Naive thymus-derived CD4-positive, alpha-beta T cell (primary cell): ENCODE data around the gene AKAP13. TPM values are rescaled to one million over a fixed set of nuclear protein-coding genes. Genes with fewer than 3 reads are reported as not detected.

Experiments
- ATAC-seq: fragments of 150-1000 bp; cut with Tn5 transposase; 2 replicates; pipeline ENCODE4 v1.10.0; 2021; ENCODE audit warnings: mild to moderate bottlenecking, moderate library complexity
- CTCF ChIA-PET: fragments of 350-600 bp; sonication (Branson Sonifier 250); formaldehyde crosslinking; loops from one replicate; lab custom pipeline; 2021; ENCODE audit warnings: antibody characterized with exemption; lab: Charles Lee
- POLR2A ChIA-PET: fragments of 350-600 bp; sonication (Branson Sonifier 250); formaldehyde crosslinking; loops from one replicate; lab custom pipeline; 2021; ENCODE audit warnings: antibody characterized with exemption, inconsistent platforms; lab: Charles Lee
- DNase-seq, 9 donors: peaks; one replicate each; pipeline versions ENCODE4 v3.0.0 to v3.0.0-alpha.2; 2020 to 2022; ENCODE audit warnings: mixed read lengths in 1 of 9
- H3K27ac ChIP-seq: one replicate; pipeline ENCODE4 v1.7.0; 2013; ENCODE audit warnings: mild to moderate bottlenecking, low read depth, low read length, moderate library complexity
- H3K27me3 ChIP-seq, 2 donors: one replicate each; pipeline ENCODE4 v1.7.0; 2013; ENCODE audit warnings: low read length in 2 of 2, mild to moderate bottlenecking in 2 of 2, moderate library complexity in 2 of 2; ENCODE audit not compliant: control insufficient read depth in 2 of 2, insufficient read depth in 2 of 2
- H3K36me3 ChIP-seq, 3 experiments: 1 replicate in 2 of 3; 2 replicates in 1 of 3; pipeline ENCODE4 v1.7.0; 2013; ENCODE audit warnings: low read length in 3 of 3, mild to moderate bottlenecking in 3 of 3, moderate library complexity in 1 of 3; ENCODE audit not compliant: insufficient read depth in 3 of 3, control insufficient read depth in 2 of 3
- H3K4me1 ChIP-seq, 2 donors: one replicate each; pipeline ENCODE4 v1.7.0; 2013; ENCODE audit warnings: low read length in 2 of 2, mild to moderate bottlenecking in 2 of 2, moderate library complexity in 1 of 2; ENCODE audit not compliant: control insufficient read depth in 2 of 2, insufficient read depth in 2 of 2
- H3K4me3 ChIP-seq: 2 replicates; pipeline ENCODE4 v1.7.0; 2013; ENCODE audit warnings: mild to moderate bottlenecking, low read length
- H3K9me3 ChIP-seq, 3 experiments: 1 replicate in 2 of 3; 2 replicates in 1 of 3; pipeline ENCODE4 v1.7.0; 2013; ENCODE audit warnings: low read length in 3 of 3; ENCODE audit not compliant: control insufficient read depth in 2 of 3
- H3K27ac Mint-ChIP-seq, 9 donors: one replicate each; pipeline ENCODE4 v1.8.0; 2020 to 2022; ENCODE audit warnings: mixed read lengths in 9 of 9, mild to moderate bottlenecking in 8 of 9, moderate library complexity in 5 of 9, inconsistent platforms in 2 of 9
- H3K27me3 Mint-ChIP-seq, 5 donors: one replicate each; pipeline ENCODE4 v1.8.0; 2021 to 2022; ENCODE audit warnings: mixed read lengths in 5 of 5, mild to moderate bottlenecking in 1 of 5
- H3K36me3 Mint-ChIP-seq, 5 donors: one replicate each; pipeline ENCODE4 v1.8.0; 2020 to 2022; ENCODE audit warnings: mixed read lengths in 5 of 5, mild to moderate bottlenecking in 3 of 5, inconsistent platforms in 1 of 5
- H3K4me1 Mint-ChIP-seq, 7 donors: one replicate each; pipeline ENCODE4 v1.8.0; 2020 to 2022; ENCODE audit warnings: mixed read lengths in 7 of 7, mild to moderate bottlenecking in 3 of 7, inconsistent platforms in 1 of 7
- H3K4me3 Mint-ChIP-seq, 10 donors: one replicate each; pipeline ENCODE4 v1.8.0; 2020 to 2022; ENCODE audit warnings: mild to moderate bottlenecking in 10 of 10, mixed read lengths in 10 of 10, moderate library complexity in 6 of 10, inconsistent platforms in 2 of 10
- H3K9me3 Mint-ChIP-seq, 11 donors: one replicate each; pipeline ENCODE4 v1.8.0; 2020 to 2022; ENCODE audit warnings: mixed read lengths in 11 of 11, mild to moderate bottlenecking in 4 of 11, inconsistent platforms in 1 of 11, moderate library complexity in 1 of 11
- intact Hi-C, 2 donors: fragments of 100-400 bp; cut with micrococcal nuclease; formaldehyde crosslinking; loops; one replicate each; pipeline ENCODE4 v1.15.1; 2023
- polyA plus RNA-seq, 2 donors: library from polyadenylated mRNA; unstranded; fragments of 300-500 nt; fragmentation: Illumina TruSeq; gene quantifications; one replicate each; pipeline ENCODE4 v1.2.3, GENCODE V29; 2021
- total RNA-seq, 6 experiments: library from RNA in 5 of 6; stranded (reverse) in 5 of 6; gene quantifications; 1 replicate in 5 of 6; 2 replicates in 1 of 6; pipeline ENCODE4 v1.2.3 and lab custom pipeline; 2021 to 2026

The AKAP13 gene
- total and polyA plus RNA-seq, 7 experiments from 2014 or later, result 108 to 400 (median 231) TPM

GRCh38 chr15:85380812-85381642 is 624 bp downstream of the AKAP13 start:
- ATAC-seq (peak; percentile 46), DNase-seq (peak; percentile 46 to 73 (median 56))
- Histone ChIP-seq H3K36me3 (no peaks in the 10 kb centered on the region), H3K27ac (peak overlapping the region; percentile 79), H3K4me1 (peaks cover 16 to 23% of the 10 kb centered on the region in 2 donors), H3K9me3 (no peaks in the 10 kb centered on the region), H3K4me3 (peak overlapping the region; percentile 46), H3K27me3 (no peaks in the 10 kb centered on the region)
- H3K4me3 Mint-ChIP-seq, result peak overlapping the region; percentile 86 to 96 (median 92)
- ChIA-PET POLR2A (interaction anchor here (0.5 to 3.2 kb wide), 15 partner anchors 8 to 781 kb away, joined by 3 to 23 read pairs (median 4); no protein-coding TSS in a partner anchor), CTCF (interaction anchor here (0.9 to 3.1 kb wide), 5 partner anchors 10 to 84 kb away, joined by 3 to 11 read pairs (median 4); no protein-coding TSS in a partner anchor)
- intact Hi-C loops, result loop anchor here (1.0 to 10.0 kb wide), 10 partner anchors 32 to 414 kb away; partner anchors contain the start of genes KLHL25 (in 1 of the 2) and PDE8A (in 1 of the 2)
- peak overlapping the region; percentile 78 to 96 (median 93) for H3K27ac Mint-ChIP-seq
- peaks cover 0 to 14% (median 0%) of the 10 kb centered on the region in 5 donors for H3K36me3 Mint-ChIP-seq
- no peaks in the 10 kb centered on the region for H3K27me3 Mint-ChIP-seq
- H3K9me3 Mint-ChIP-seq, result no peaks in the 10 kb centered on the region
- peaks cover 32 to 68% (median 54%) of the 10 kb centered on the region in 7 donors for H3K4me1 Mint-ChIP-seq

GRCh38 chr15:85381850-85382751 is 1.7 kb downstream of the AKAP13 start:
- Mint-ChIP-seq H3K4me1 (peaks cover 34 to 64% (median 59%) of the 10 kb centered on the region in 7 donors), H3K9me3 (no peaks in the 10 kb centered on the region), H3K27ac (peak overlapping the region; percentile 25 to 80 (median 68)), H3K4me3 (peak overlapping the region; percentile 72 to 92 (median 84)), H3K27me3 (no peaks in the 10 kb centered on the region), H3K36me3 (peaks cover 0 to 16% (median 0%) of the 10 kb centered on the region in 5 donors)
- Histone ChIP-seq H3K27me3 (no peaks in the 10 kb centered on the region), H3K36me3 (no peaks in the 10 kb centered on the region), H3K9me3 (no peaks in the 10 kb centered on the region), H3K27ac (peak overlapping the region; percentile 79), H3K4me1 (peaks cover 16 to 23% of the 10 kb centered on the region in 2 donors), H3K4me3 (peak overlapping the region; percentile 46)
- ATAC-seq, result no peak
- intact Hi-C loops, result loop anchor here (1.0 to 10.0 kb wide), 8 partner anchors 23 to 413 kb away; partner anchors contain the start of gene KLHL25 (in 1 of the 2)
- no peak for DNase-seq
- ChIA-PET POLR2A (interaction anchor here (0.8 to 1.2 kb wide), 4 partner anchors 9 to 66 kb away, joined by 3 to 5 read pairs (median 3); no protein-coding TSS in a partner anchor), CTCF (interaction anchor here (1.2 to 3.1 kb wide), 2 partner anchors 32 to 85 kb away, joined by 3 to 11 read pairs; no protein-coding TSS in a partner anchor)

GRCh38 chr15:85382942-85383341 is 2.5 kb downstream of the AKAP13 start:
- no peaks in the 10 kb centered on the region for H3K36me3 ChIP-seq
- peak overlapping the region in 7 of 9 donors; percentile 27 to 80 (median 78) for H3K27ac Mint-ChIP-seq

GRCh38 chr15:85383470-85384148 is 3.2 kb downstream of the AKAP13 start:
- no peak for ATAC-seq
- no peaks in the 10 kb centered on the region for H3K36me3 ChIP-seq
- ChIA-PET CTCF (interaction anchor here (1.3 kb wide), 1 partner anchor 87 kb away, joined by 4 read pairs; no protein-coding TSS in a partner anchor), POLR2A (interaction anchor here (1.2 to 1.3 kb wide), 2 partner anchors 28 to 30 kb away, joined by 4 read pairs; no protein-coding TSS in a partner anchor)
- Mint-ChIP-seq H3K9me3 (no peaks in the 10 kb centered on the region), H3K4me1 (peaks cover 40 to 65% (median 59%) of the 10 kb centered on the region in 7 donors), H3K27ac (peak overlapping the region in 8 of 9 donors; percentile 23 to 81 (median 78)), H3K36me3 (peaks cover 0 to 16% (median 0%) of the 10 kb centered on the region in 5 donors), H3K27me3 (no peaks in the 10 kb centered on the region), H3K4me3 (peak overlapping the region; percentile 31 to 87 (median 79))
- H3K27me3 ChIP-seq, result no peaks in the 10 kb centered on the region
- H3K27ac ChIP-seq, result no peak overlapping the region
- peaks cover 19 to 23% of the 10 kb centered on the region in 2 donors for H3K4me1 ChIP-seq
- DNase-seq, result peak in 2 of 9 donors; percentile 7 to 14
- intact Hi-C loops, result loop anchor here (1.0 to 10.0 kb wide), 6 partner anchors 10 to 411 kb away; partner anchors contain the start of gene KLHL25 (in 1 of the 2)
- H3K9me3 ChIP-seq, result no peaks in the 10 kb centered on the region
- H3K4me3 ChIP-seq, result no peak overlapping the region

More at GRCh38 chr15:85382942-85383341, 2.5 kb downstream of the AKAP13 start:
- peaks cover 0 to 16% (median 0%) of the 10 kb centered on the region in 5 donors for H3K36me3 Mint-ChIP-seq
- H3K4me3 Mint-ChIP-seq, result peak overlapping the region in 9 of 10 donors; percentile 76 to 92 (median 83)
- Histone ChIP-seq H3K27me3 (no peaks in the 10 kb centered on the region), H3K27ac (no peak overlapping the region), H3K4me1 (peaks cover 19 to 23% of the 10 kb centered on the region in 2 donors), H3K9me3 (no peaks in the 10 kb centered on the region), H3K4me3 (no peak overlapping the region)
- ATAC-seq (no peak), DNase-seq (no peak)
- ChIA-PET POLR2A (interaction anchor here (1.3 kb wide), 1 partner anchor 29 kb away, joined by 4 read pairs; no protein-coding TSS in a partner anchor), CTCF (no interaction called here)
- H3K27me3 Mint-ChIP-seq, result no peaks in the 10 kb centered on the region
- H3K9me3 Mint-ChIP-seq, result no peaks in the 10 kb centered on the region
- intact Hi-C loops, result loop anchor here (1.0 to 10.0 kb wide), 6 partner anchors 10 to 412 kb away; partner anchors contain the start of gene KLHL25 (in 1 of the 2)
- peaks cover 39 to 67% (median 59%) of the 10 kb centered on the region in 7 donors for H3K4me1 Mint-ChIP-seq

GRCh38 chr15:85386261-85386660 is 5.9 kb downstream of the AKAP13 start:
- no peaks in the 10 kb centered on the region for H3K9me3 Mint-ChIP-seq
- Histone ChIP-seq H3K9me3 (no peaks in the 10 kb centered on the region), H3K27ac (no peak overlapping the region), H3K36me3 (no peaks in the 10 kb centered on the region), H3K4me3 (no peak overlapping the region), H3K27me3 (no peaks in the 10 kb centered on the region), H3K4me1 (peaks cover 19 to 23% of the 10 kb centered on the region in 2 donors)
- DNase-seq (no peak), ATAC-seq (no peak)
- POLR2A ChIA-PET, result interaction anchor here (0.7 kb wide), 1 partner anchor 55 kb away, joined by 3 read pairs; no protein-coding TSS in a partner anchor
- H3K36me3 Mint-ChIP-seq, result peaks cover 0 to 16% (median 0%) of the 10 kb centered on the region in 5 donors
- CTCF ChIA-PET, result no interaction called here
- no peak overlapping the region for H3K4me3 Mint-ChIP-seq
- H3K27me3 Mint-ChIP-seq, result no peaks in the 10 kb centered on the region
- intact Hi-C loops, result loop anchor here in 1 of 2 donors (10.0 kb wide), 2 partner anchors 199 to 409 kb away; partner anchors contain the start of gene KLHL25
- peaks cover 38 to 56% (median 49%) of the 10 kb centered on the region in 7 donors for H3K4me1 Mint-ChIP-seq
- H3K27ac Mint-ChIP-seq, result no peak overlapping the region
